HG03025 (cell line): ENCODE results near the gene CLK4.

ENCODE experiments used
- ATAC-seq: cut with Tn5 transposase; IDR thresholded peaks from one replicate; pipeline ENCODE4 v1.9.1; 2021; ENCODE audit warnings: mild to moderate bottlenecking, moderate library complexity; ENCODE audit not compliant: unreplicated experiment, low FRiP score

The CLK4 gene

GRCh38 chr5:178626484-178627258 lies at the start of gene CLK4:
Gene CLK4 (minus strand): TSS chr5:178627050. CDS start chr5:178623416, 3,634 bp downstream.
- ATAC-seq, result peak; percentile 82

GRCh38 chr5:178675922-178676321 lies 49.1 kb upstream of the CLK4 start:
- no peak for ATAC-seq

GRCh38 chr5:178674334-178674733 lies 47.5 kb upstream of the CLK4 start:
- no peak for ATAC-seq

- no peak for ATAC-seq
These were observed 47.0 kb upstream of the CLK4 start for GRCh38 chr5:178673801-178674295.

- ATAC-seq, result no peak
These were observed 45.8 kb upstream of the CLK4 start for GRCh38 chr5:178672630-178673029.

- ATAC-seq, result no peak
These were observed 44.8 kb upstream of the CLK4 start for GRCh38 chr5:178671602-178672144.

- no peak for ATAC-seq
These were observed 43.6 kb upstream of the CLK4 start for GRCh38 chr5:178670351-178670885.

DNA sequence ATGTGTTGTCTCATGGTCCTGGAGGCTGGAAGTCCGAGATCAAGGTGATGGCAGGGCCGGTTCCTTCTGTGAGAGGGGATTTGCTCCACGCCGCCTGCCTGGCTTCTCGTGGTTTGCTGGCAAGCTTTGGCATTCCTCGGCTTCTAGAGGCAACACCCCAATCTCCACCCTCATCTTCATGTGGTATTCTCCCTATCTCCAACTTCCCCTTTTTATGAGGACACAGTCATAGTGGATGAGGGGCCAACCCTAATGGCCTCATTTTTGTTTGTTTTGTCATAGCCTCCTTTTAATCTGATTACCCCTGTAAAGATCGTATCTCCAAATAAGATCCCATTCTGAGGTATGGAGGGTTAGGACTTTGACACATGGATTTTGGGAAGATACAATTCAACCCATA lies 41.7 kb upstream of the CLK4 start:
- no peak for ATAC-seq

DNA sequence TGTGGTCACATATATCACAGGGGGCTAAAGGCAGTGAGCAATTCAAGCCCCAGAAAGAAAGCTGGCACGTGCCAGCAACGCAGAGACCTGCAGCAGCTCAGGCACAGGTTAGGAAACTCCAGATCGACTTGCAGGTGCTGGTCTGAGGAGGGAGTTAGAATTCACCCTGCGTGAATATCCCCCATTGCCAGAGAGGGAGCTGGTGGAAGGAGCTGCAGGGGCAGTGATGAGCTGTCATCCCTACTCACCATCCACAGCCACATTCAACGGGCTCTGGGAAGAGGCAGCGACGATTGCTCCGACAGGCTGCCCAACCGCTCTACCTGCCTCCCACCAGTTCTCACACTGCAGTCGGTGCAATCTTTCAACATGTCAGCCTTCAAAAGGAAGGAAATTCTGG lies 40.8 kb upstream of the CLK4 start:
- ATAC-seq, result no peak

- ATAC-seq, result no peak
These were observed 40.3 kb upstream of the CLK4 start for GRCh38 chr5:178667101-178667500.

GRCh38 chr5:178664141-178664540 lies 37.3 kb upstream of the CLK4 start:
- ATAC-seq, result no peak

GRCh38 chr5:178662541-178662860 lies 35.7 kb upstream of the CLK4 start:
- ATAC-seq, result no peak

DNA sequence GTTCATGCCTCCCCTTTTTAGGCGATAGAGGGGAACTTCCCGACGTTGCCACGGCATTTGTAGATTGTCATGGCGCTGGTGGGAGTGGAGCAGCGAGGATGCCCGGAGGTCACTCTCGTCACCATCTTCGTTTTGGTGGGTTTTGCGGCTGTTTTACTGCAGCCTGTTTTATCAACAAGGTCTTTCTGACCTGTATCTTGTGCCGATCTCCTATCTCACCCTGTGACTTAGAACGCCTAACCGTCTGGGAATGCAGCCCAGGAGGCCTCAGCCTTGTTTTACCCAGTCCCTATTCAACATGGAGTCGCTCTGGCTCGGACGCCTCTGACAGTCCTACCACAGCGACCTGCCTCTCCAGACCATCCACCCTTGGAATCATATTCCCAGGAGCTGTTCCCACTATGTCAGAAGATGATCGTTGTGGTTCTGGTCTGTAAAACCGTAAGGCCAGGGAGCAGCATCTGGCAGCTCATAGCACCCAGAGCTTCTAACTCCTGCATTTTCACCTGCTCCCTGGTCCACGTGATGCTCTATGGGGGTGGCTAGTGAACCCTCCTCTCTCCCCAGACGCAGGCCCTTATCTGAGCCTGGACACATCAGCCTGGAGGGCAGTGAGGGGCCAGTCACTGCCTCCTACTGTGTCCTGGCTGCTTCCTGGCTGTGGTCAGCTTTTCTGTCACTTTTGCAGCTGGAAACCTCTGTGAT lies 35.1 kb upstream of the CLK4 start:
- no peak for ATAC-seq

DNA sequence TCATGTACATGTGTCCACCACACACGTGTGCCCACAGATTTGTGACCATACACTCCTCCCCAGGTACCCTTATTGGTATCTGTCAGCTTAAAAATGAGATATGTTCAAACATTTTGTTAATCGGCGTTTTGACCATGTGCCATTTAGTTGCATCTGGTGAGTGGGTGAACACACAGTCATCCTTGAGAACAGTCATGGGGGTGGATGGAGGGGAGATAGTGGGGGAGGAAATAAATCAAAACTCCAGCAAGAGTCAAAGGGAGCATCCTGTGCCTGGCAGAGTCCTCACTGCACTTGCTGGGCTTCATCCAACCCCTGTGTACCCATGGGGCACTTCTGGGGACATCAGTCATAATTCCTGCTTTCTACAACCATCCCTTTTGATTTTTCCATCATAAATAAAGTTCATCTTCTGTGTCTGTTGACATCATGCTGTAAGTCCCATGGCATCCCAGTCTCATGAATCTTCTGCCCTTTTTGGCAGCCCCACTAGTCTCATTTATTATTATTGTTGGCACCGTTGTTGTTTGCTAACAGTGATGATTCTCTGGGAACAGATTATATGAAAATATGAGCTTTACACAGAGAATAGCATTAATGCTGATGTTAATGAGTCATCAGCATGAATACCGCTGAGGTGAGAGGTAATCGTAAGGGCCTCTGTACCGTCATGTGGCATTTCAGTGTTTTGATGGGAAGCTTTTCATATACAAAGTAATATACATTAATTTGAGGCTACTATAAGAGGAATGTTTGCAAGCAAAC lies 24.4 kb upstream of the CLK4 start:
- no peak for ATAC-seq

DNA sequence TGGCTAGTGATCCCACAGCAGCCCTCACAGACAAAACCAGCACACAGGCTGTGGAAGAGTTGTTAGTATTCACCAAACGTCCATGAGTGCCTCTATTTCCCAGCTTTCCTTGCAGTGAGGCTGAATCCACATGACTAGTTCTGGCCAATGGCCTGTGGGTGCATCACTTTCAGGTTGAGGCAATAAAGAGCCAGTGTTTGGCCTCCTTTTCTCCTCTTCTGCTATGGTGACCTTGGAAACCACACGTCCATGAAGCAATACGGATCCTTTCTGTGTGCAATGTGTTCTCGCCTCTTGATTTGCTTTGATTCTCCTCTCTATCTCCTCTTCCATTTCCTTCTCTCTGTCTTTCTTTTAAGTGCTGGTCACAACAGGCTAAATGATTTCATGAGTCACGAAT lies 23.4 kb upstream of the CLK4 start:
- ATAC-seq, result no peak

DNA sequence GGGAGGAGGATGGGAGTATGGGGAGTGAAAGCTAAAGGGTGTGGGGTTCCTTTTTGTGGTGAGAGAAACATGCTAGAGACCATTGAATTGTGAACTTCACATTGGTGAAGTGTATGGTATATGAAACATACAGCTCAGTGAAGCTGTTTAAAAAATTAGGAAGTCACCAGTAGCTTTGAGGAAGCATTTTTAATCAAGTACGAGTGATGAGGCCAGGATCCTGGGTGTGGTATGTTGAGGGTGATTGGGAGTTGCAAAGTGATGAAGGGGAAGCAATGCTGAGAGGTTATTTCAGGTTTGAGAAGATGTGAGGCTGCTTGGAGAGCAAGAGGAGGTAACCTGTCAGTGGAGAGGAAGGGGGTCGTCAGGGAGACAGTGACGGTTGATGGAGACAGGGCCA lies 22.7 kb upstream of the CLK4 start:
- ATAC-seq, result no peak

- ATAC-seq, result no peak
These were observed 18.1 kb upstream of the CLK4 start for GRCh38 chr5:178644826-178645545.

- no peak for ATAC-seq
These were observed 15.6 kb upstream of the CLK4 start for GRCh38 chr5:178642351-178642909.

DNA sequence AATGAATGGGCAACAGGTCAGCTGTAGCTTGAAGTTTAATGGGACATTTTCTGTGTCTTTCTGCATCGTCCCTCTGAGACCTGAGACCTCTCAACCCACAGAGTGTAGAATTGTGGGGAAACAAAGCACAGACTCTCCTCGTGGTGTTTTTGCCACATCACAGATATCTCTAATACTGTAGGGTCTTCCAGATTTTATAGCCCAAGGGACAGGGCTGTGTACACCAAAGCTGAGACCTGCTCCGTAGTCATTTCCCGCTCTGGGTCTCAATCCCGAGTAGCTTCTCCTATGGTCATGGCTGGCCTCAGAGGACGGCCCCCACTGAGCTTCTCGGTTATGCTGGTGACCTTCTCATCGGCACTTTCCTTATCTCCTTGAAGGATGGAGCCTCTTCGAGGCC lies 14.9 kb upstream of the CLK4 start:
- no peak for ATAC-seq
